H1 (cell line): ENCODE measurements around the gene P3R3URF. TPM values are rescaled to one million over a fixed set of nuclear protein-coding genes. Genes with fewer than 3 reads are reported as not detected.

Experiments
- CTCF ChIA-PET: fragments of 300-600 bp; sonication (Branson Sonifier 250); formaldehyde crosslinking; loops from one replicate; lab custom pipeline; 2021; ENCODE audit not compliant: partially characterized antibody; lab: Charles Lee
- POLR2A ChIA-PET: fragments of 300-600 bp; sonication (Branson Sonifier 250); formaldehyde crosslinking; loops from one replicate; lab custom pipeline; 2021; ENCODE audit warnings: inconsistent platforms; ENCODE audit not compliant: partially characterized antibody; lab: Charles Lee
- DNase-seq, 2 experiments: peaks; one replicate each; pipeline versions ENCODE4 v3.0.0 to v3.0.0-alpha.2; 2010 to 2022; ENCODE audit warnings: low spot score in 2 of 2, low read depth in 1 of 2, mixed read lengths in 1 of 2
- FAIRE-seq: peaks from 2 replicates; lab custom pipeline; 2011; peaks lifted over from hg19 to GRCh38; lab: Jason Lieb, UNC
- H2AFZ ChIP-seq: 2 replicates; pipeline ENCODE4 v1.8.1; 2012; ENCODE audit warnings: low read length, inconsistent platforms
- H2AK5ac ChIP-seq: 2 replicates; pipeline ENCODE4 v1.6.1; 2013; ENCODE audit warnings: low read depth, low read length
- H2BK120ac ChIP-seq: replicated peaks from 2 replicates; pipeline ENCODE3; 2013; ENCODE audit warnings: low read depth, low read length, inconsistent platforms
- H2BK12ac ChIP-seq: 2 replicates; pipeline ENCODE4 v1.6.1; 2013; ENCODE audit warnings: low read depth, low read length
- H2BK15ac ChIP-seq: 2 replicates; pipeline ENCODE4 v1.6.1; 2013; ENCODE audit warnings: low read length
- H2BK20ac ChIP-seq: 2 replicates; pipeline ENCODE4 v1.6.1; 2013; ENCODE audit warnings: low read length
- H2BK5ac ChIP-seq: 2 replicates; pipeline ENCODE4 v1.6.1; 2013; ENCODE audit warnings: low read depth, low read length
- H3K14ac ChIP-seq: 2 replicates; pipeline ENCODE4 v1.6.1; 2013; ENCODE audit warnings: inconsistent platforms; ENCODE audit not compliant: insufficient read length
- H3K18ac ChIP-seq: 2 replicates; pipeline ENCODE4 v1.6.1; 2013; ENCODE audit warnings: low read length; ENCODE audit errors: extremely low read depth
- H3K23ac ChIP-seq: 2 replicates; pipeline ENCODE4 v1.6.1; 2013; ENCODE audit warnings: inconsistent platforms; ENCODE audit not compliant: insufficient read length
- H3K23me2 ChIP-seq: 2 replicates; pipeline ENCODE4 v1.6.1; 2013; ENCODE audit warnings: low read depth, low read length
- H3K27ac ChIP-seq: 2 replicates; pipeline ENCODE4 v1.6.1; 2011; ENCODE audit warnings: low read depth, low read length, inconsistent platforms
- H3K27me3 ChIP-seq, 4 experiments: replicated peaks in 1 of 4; 1 replicate in 1 of 4; 2 replicates in 3 of 4; pipeline versions ENCODE4 v1.6.1 to v1.8.1; 2011 to 2013; ENCODE audit warnings: low read length in 3 of 4, mild to moderate bottlenecking in 3 of 4, inconsistent platforms in 2 of 4, mixed read lengths in 2 of 4, moderate library complexity in 1 of 4; ENCODE audit not compliant: control insufficient read depth in 3 of 4, insufficient read depth in 3 of 4; ENCODE audit errors: extremely low read depth in 1 of 4
- H3K36me3 ChIP-seq, 4 experiments: 2 replicates each; pipeline versions ENCODE4 v1.6.1 to v1.8.1; 2011 to 2013; ENCODE audit warnings: mild to moderate bottlenecking in 4 of 4, low read length in 3 of 4, moderate library complexity in 2 of 4, control low read depth in 1 of 4, inconsistent platforms in 1 of 4; ENCODE audit not compliant: insufficient read depth in 4 of 4, control insufficient read depth in 2 of 4
- H3K4ac ChIP-seq: replicated peaks from 2 replicates; pipeline ENCODE3; 2013; ENCODE audit warnings: low read length, low read depth, mixed read lengths, inconsistent platforms; ENCODE audit not compliant: insufficient read length
- H3K4me1 ChIP-seq, 4 experiments: replicated peaks in 1 of 4; 1 replicate in 1 of 4; 2 replicates in 3 of 4; pipeline versions ENCODE4 v1.6.1 to v1.8.1; 2011 to 2013; ENCODE audit warnings: low read length in 3 of 4, inconsistent platforms in 2 of 4, mixed read lengths in 1 of 4; ENCODE audit not compliant: insufficient read depth in 4 of 4, control insufficient read depth in 3 of 4
- H3K4me2 ChIP-seq, 2 experiments: 2 replicates each; pipeline versions ENCODE4 v1.6.1 to v1.8.1; 2011 to 2013; ENCODE audit warnings: low read depth in 2 of 2, low read length in 2 of 2, control low read depth in 1 of 2, inconsistent platforms in 1 of 2, mild to moderate bottlenecking in 1 of 2; ENCODE audit not compliant: insufficient read depth in 1 of 2
- H3K4me3 ChIP-seq, 4 experiments: fragments of 200-600, 300-600 bp in 1 of 4; sonication (generic), shearing (Covaris generic), sonication (Bioruptor Twin) in 1 of 4; 2 replicates each; pipeline versions ENCODE4 v1.5.1 to v1.8.1; 2011 to 2016; ENCODE audit warnings: low read length in 4 of 4, low read depth in 3 of 4, control low read depth in 2 of 4, inconsistent platforms in 2 of 4, mild to moderate bottlenecking in 2 of 4, mixed read lengths in 1 of 4, moderate library complexity in 1 of 4; ENCODE audit not compliant: insufficient read depth in 2 of 4; ENCODE audit errors: extremely low read depth in 1 of 4
- H3K56ac ChIP-seq: replicated peaks from 2 replicates; pipeline ENCODE3; 2013; ENCODE audit warnings: low read depth, mild to moderate bottlenecking, mixed read lengths, low read length, inconsistent platforms; ENCODE audit not compliant: insufficient read length
- H3K79me1 ChIP-seq: 2 replicates; pipeline ENCODE4 v1.6.1; 2013; ENCODE audit warnings: low read depth, low read length, control low read depth
- H3K79me2 ChIP-seq, 2 experiments: 2 replicates each; pipeline versions ENCODE4 v1.6.1 to v1.8.1; 2012 to 2013; ENCODE audit warnings: low read length in 2 of 2, mild to moderate bottlenecking in 2 of 2, inconsistent platforms in 1 of 2; ENCODE audit not compliant: insufficient read depth in 2 of 2, control insufficient read depth in 1 of 2
- H3K9ac ChIP-seq, 4 experiments: replicated peaks in 1 of 4; 1 replicate in 1 of 4; 2 replicates in 3 of 4; pipeline versions ENCODE4 v1.6.1 to v1.8.1; 2011 to 2013; ENCODE audit warnings: low read depth in 3 of 4, low read length in 3 of 4, control low read depth in 2 of 4, mild to moderate bottlenecking in 2 of 4, moderate library complexity in 2 of 4, inconsistent platforms in 1 of 4; ENCODE audit errors: extremely low read depth in 1 of 4
- H3K9me3 ChIP-seq, 2 experiments: 2 replicates each; pipeline versions ENCODE4 v1.6.1 to v1.8.1; 2012 to 2013; ENCODE audit warnings: mild to moderate bottlenecking in 2 of 2, moderate library complexity in 2 of 2, control low read depth in 1 of 2, inconsistent platforms in 1 of 2, low read depth in 1 of 2, low read length in 1 of 2, mixed read lengths in 1 of 2; ENCODE audit not compliant: insufficient read depth in 2 of 2
- H4K20me1 ChIP-seq, 2 experiments: replicated peaks in 1 of 2; 2 replicates each; pipeline versions ENCODE3 to v1.8.1; 2011 to 2013; ENCODE audit warnings: inconsistent platforms in 2 of 2, low read length in 2 of 2, mild to moderate bottlenecking in 1 of 2; ENCODE audit not compliant: insufficient read depth in 2 of 2, control insufficient read depth in 1 of 2
- H4K5ac ChIP-seq: 2 replicates; pipeline ENCODE4 v1.6.1; 2013; ENCODE audit warnings: low read length, low read depth, mixed read lengths, inconsistent platforms; ENCODE audit not compliant: insufficient read length
- H4K8ac ChIP-seq: 2 replicates; pipeline ENCODE4 v1.8.0; 2013; ENCODE audit warnings: mild to moderate bottlenecking, moderate library complexity, low read length, inconsistent platforms; ENCODE audit not compliant: insufficient read depth; ENCODE audit errors: extremely low read depth
- H4K91ac ChIP-seq: replicated peaks from 2 replicates; pipeline ENCODE3; 2013; ENCODE audit warnings: low read length, mixed read lengths, inconsistent platforms; ENCODE audit not compliant: insufficient read length
- ATF2 ChIP-seq: IDR thresholded peaks from 2 replicates; pipeline ENCODE4 v1.6.1; 2012; ENCODE audit warnings: low read length, inconsistent platforms
- CEBPB ChIP-seq: IDR thresholded peaks from 2 replicates; pipeline ENCODE4 v1.6.1; 2012; ENCODE audit warnings: low read depth, low read length
- CHD2 ChIP-seq: IDR thresholded peaks from 2 replicates; pipeline ENCODE4 v1.6.1; 2012; ENCODE audit warnings: low read length, improper control_type of control experiment
- EP300 ChIP-seq, 2 experiments: IDR thresholded peaks; 1 replicate in 1 of 2; 2 replicates in 1 of 2; pipeline ENCODE4 v1.6.1; 2011 to 2012; ENCODE audit warnings: low read depth in 2 of 2, low read length in 2 of 2, mild to moderate bottlenecking in 2 of 2, borderline replicate concordance in 1 of 2, inconsistent platforms in 1 of 2, moderate library complexity in 1 of 2
- NRF1 ChIP-seq: IDR thresholded peaks from 2 replicates; pipeline ENCODE4 v1.6.1; 2011; ENCODE audit warnings: mild to moderate bottlenecking, low read depth, low read length, improper control_type of control experiment
- SP1 ChIP-seq: IDR thresholded peaks from 2 replicates; pipeline ENCODE4 v1.6.1; 2011; ENCODE audit warnings: low read depth, low read length
- TEAD4 ChIP-seq: IDR thresholded peaks from 2 replicates; pipeline ENCODE4 v1.6.1; 2012; ENCODE audit warnings: low read depth, low read length, inconsistent platforms, mixed read lengths
- WGBS, 2 experiments: shearing (Covaris generic) in 1 of 2; methylation state at CpG; one replicate each; pipeline versions ENCODE4 v1.1.6 to v1.1.7; 2013 to 2015; ENCODE audit warnings: low lambda C conversion rate in 2 of 2, mixed read lengths in 2 of 2, inconsistent platforms in 1 of 2, low coverage in 1 of 2, missing lambda C conversion rate in 1 of 2; ENCODE audit not compliant: insufficient replicate concordance in 2 of 2, insufficient coverage in 1 of 2, insufficient read length in 1 of 2; ENCODE audit errors: extremely low coverage in 1 of 2, missing lambda C conversion rate in 1 of 2; 5-methylcytosine and 5-hydroxymethylcytosine counted together
- polyA plus RNA-seq, 7 experiments: library from polyadenylated mRNA; depleted of rRNA in 3 of 7; stranded (reverse) in 5 of 7; unstranded in 2 of 7; fragments of >200 nt in 5 of 7; fragments of 200-250 nt in 2 of 7; gene quantifications; 1 replicate in 5 of 7; 2 replicates in 1 of 7; 4 replicates in 1 of 7; pipeline versions ENCODE4 v1.2.1 to v1.2.3, GENCODE V29; 2011 to 2013; ENCODE audit warnings: missing spikeins in 2 of 7, mixed read lengths in 2 of 7
- total RNA-seq: library from RNA; stranded (reverse); fragmentation: NEBNext Ultra II Directional; extraction: Animal tissue kit (Norgen Biotek cat#: 25700); gene quantifications from 2 replicates; pipeline ENCODE4 v1.2.1, GENCODE V29; 2021
- TF ChIP-seq, protein P1 (sequence below), 3 experiments: IDR thresholded peaks; 1 replicate in 2 of 3; 2 replicates in 1 of 3; pipeline versions ENCODE4 v1.5.1 to v1.6.1; 2011; ENCODE audit warnings: low read length in 3 of 3, mild to moderate bottlenecking in 3 of 3, inconsistent platforms in 2 of 3, low read depth in 1 of 3, moderate library complexity in 1 of 3; ENCODE audit not compliant: insufficient read depth in 1 of 3; ENCODE audit errors: control extremely low read depth in 1 of 3

P3R3URF gene
- total and polyA plus RNA-seq, 2 of the 8 experiments (the other 6 are each of a cell fraction or from before 2014, with no cell fraction given) = not detected

DNA sequence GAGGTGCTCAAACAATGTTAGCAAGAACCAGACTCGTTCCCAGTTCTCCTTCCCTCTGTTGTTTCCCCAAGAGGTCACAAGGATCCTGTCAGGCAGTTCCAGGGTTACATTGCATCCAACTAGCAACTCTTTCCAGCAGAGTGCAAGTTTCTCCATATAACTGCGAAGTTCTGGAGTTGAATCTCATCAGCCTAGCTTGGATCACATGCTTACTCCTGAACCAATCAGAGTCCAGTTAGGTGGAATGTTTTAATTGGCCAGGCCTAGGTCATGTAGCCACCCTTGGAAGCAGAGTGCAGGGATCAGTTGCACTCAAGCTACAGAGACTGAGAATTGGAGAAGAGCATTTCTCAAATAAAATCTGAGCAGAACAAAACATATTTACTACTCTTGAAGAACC, 28.0 kb downstream of the P3R3URF start:
- no peak overlapping the region for H3K14ac ChIP-seq
- H3K27me3 ChIP-seq = no peaks in the 10 kb centered on the region
- no peak overlapping the region for H3K4me3 ChIP-seq
- TF ChIP-seq SP1 (no peak), TEAD4 (no peak), EP300 (IDR thresholded peaks at IDR 0.05; ENCODE audit: borderline replicate concordance in 1 of 2, low read depth in 2 of 2, low read length in 2 of 2) (no peak), CEBPB (no peak), CHD2 (no peak), NRF1 (no peak), ATF2 (no peak)
- TF ChIP-seq, protein P1, sequence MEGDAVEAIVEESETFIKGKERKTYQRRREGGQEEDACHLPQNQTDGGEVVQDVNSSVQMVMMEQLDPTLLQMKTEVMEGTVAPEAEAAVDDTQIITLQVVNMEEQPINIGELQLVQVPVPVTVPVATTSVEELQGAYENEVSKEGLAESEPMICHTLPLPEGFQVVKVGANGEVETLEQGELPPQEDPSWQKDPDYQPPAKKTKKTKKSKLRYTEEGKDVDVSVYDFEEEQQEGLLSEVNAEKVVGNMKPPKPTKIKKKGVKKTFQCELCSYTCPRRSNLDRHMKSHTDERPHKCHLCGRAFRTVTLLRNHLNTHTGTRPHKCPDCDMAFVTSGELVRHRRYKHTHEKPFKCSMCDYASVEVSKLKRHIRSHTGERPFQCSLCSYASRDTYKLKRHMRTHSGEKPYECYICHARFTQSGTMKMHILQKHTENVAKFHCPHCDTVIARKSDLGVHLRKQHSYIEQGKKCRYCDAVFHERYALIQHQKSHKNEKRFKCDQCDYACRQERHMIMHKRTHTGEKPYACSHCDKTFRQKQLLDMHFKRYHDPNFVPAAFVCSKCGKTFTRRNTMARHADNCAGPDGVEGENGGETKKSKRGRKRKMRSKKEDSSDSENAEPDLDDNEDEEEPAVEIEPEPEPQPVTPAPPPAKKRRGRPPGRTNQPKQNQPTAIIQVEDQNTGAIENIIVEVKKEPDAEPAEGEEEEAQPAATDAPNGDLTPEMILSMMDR (IDR thresholded peaks at IDR 0.05; ENCODE audit: control extremely low read depth in 1 of 3, insufficient read depth in 1 of 3, low read depth in 1 of 3, low read length in 3 of 3) = no peak
- H3K79me2 ChIP-seq = no peaks in the 10 kb centered on the region
- POLR2A ChIA-PET = interaction anchor here (1.2 to 3.3 kb wide), 2 partner anchors 9 to 16 kb away, joined by 4 to 14 read pairs; partner anchors contain the start of gene PIK3R3
- H3K36me3 ChIP-seq = no peaks in the 10 kb centered on the region
- CTCF ChIA-PET = interaction anchor here (0.5 to 1.5 kb wide), 9 partner anchors 9 to 1643 kb away, joined by 3 to 5 read pairs (median 3); no protein-coding TSS in a partner anchor
- no peak overlapping the region for H3K9ac ChIP-seq
- no peak overlapping the region for H2BK12ac ChIP-seq
- DNase-seq (no peak), FAIRE-seq (no peak)
- peak overlapping the region; percentile 16; the same call in 1 of the 2 replicates for H2AFZ ChIP-seq
- H3K18ac ChIP-seq = no peak overlapping the region
- H4K20me1 ChIP-seq = no peaks in the 10 kb centered on the region
- no peak overlapping the region for H3K4ac ChIP-seq
- H2BK20ac ChIP-seq = no peak overlapping the region
- no peak overlapping the region for H3K4me2 ChIP-seq
- no peaks in the 10 kb centered on the region; the same call in 1 of the 2 replicates for H3K23me2 ChIP-seq
- 87% methylated on average over 2 of the region's 2 CpGs; no CpG with 5 or more reads in 1 of the 2 experiments for WGBS, 2 experiments
- no peak overlapping the region for H3K27ac ChIP-seq
- H4K8ac ChIP-seq = no peak overlapping the region
- no peak overlapping the region for H2BK120ac ChIP-seq
- no peak overlapping the region for H3K56ac ChIP-seq
- no peak overlapping the region for H2AK5ac ChIP-seq
- H3K23ac ChIP-seq = no peak overlapping the region
- no peak overlapping the region for H4K91ac ChIP-seq
- no peaks in the 10 kb centered on the region for H3K79me1 ChIP-seq
- H3K4me1 ChIP-seq = no peaks in the 10 kb centered on the region
- H3K9me3 ChIP-seq = no peaks in the 10 kb centered on the region
- H2BK15ac ChIP-seq = no peak overlapping the region
- H2BK5ac ChIP-seq = no peak overlapping the region
- H4K5ac ChIP-seq = no peak overlapping the region
